ENCODE data around the gene MYADM. TPM values are rescaled to one million over a fixed set of nuclear protein-coding genes. Genes with fewer than 3 reads are reported as not detected.

The MYADM gene
- total and polyA plus RNA-seq, 3 experiments from 2014 or later = 44.2 to 77.8 (median 47.8) TPM

- CTCF ChIA-PET = interaction anchor here (0.6 kb wide), 1 partner anchor 106 kb away, joined by 3 read pairs; no protein-coding TSS in a partner anchor
- peaks cover 32% of the 10 kb centered on the region for H3K27me3 ChIP-seq (ENCODE audit: insufficient read depth, low read length, poor library complexity, severe bottlenecking)
- Mint-ChIP-seq H3K27me3 (peaks cover 32 to 71% of the 10 kb centered on the region in 2 donors), H3K4me3 (peak overlapping the region in 1 of 7 donors; percentile 5), H3K4me1 (peaks cover 29 to 48% (median 35%) of the 10 kb centered on the region in 3 donors), H3K36me3 (peaks cover 0 to 2% (median 0%) of the 10 kb centered on the region in 3 donors), H3K9me3 (peaks cover 0 to 3% (median 0%) of the 10 kb centered on the region in 5 donors), H3K27ac (peak overlapping the region in 1 of 8 donors; percentile 18)
- no peak overlapping the region for H3K4me3 ChIP-seq (ENCODE audit: low read length)
- H3K4me1 ChIP-seq (ENCODE audit: insufficient read depth, low read length) = peaks cover 18% of the 10 kb centered on the region
- DNase-seq = no peak
- POLR2A ChIA-PET = no interaction called here
- no peak overlapping the region for H3K27ac ChIP-seq (ENCODE audit: low read depth, low read length)
- H3K9me3 ChIP-seq (ENCODE audit: low read length) = no peaks in the 10 kb centered on the region
- H3K36me3 ChIP-seq (ENCODE audit: insufficient read depth, low read length) = no peaks in the 10 kb centered on the region
Measured at GRCh38 chr19:53904909-53905308, 37.2 kb downstream of the MYADM start.

- Mint-ChIP-seq H3K9me3 (peaks cover 0 to 3% (median 2%) of the 10 kb centered on the region in 5 donors), H3K27me3 (peaks cover 41 to 72% of the 10 kb centered on the region in 2 donors), H3K27ac (peak overlapping the region in 2 of 8 donors; percentile 50 to 77), H3K4me1 (peaks cover 33 to 53% (median 36%) of the 10 kb centered on the region in 3 donors), H3K36me3 (peaks cover 0 to 2% (median 0%) of the 10 kb centered on the region in 3 donors), H3K4me3 (peak overlapping the region in 1 of 7 donors; percentile 53)
- H3K4me1 ChIP-seq (ENCODE audit: insufficient read depth, low read length) = peaks cover 18% of the 10 kb centered on the region
- DNase-seq = no peak
- H3K36me3 ChIP-seq (ENCODE audit: insufficient read depth, low read length) = no peaks in the 10 kb centered on the region
- no peak overlapping the region for H3K4me3 ChIP-seq (ENCODE audit: low read length)
- POLR2A ChIA-PET = no interaction called here
- CTCF ChIA-PET = no interaction called here
- no peaks in the 10 kb centered on the region for H3K9me3 ChIP-seq (ENCODE audit: low read length)
- H3K27me3 ChIP-seq (ENCODE audit: insufficient read depth, low read length, poor library complexity, severe bottlenecking) = peaks cover 32% of the 10 kb centered on the region
- H3K27ac ChIP-seq (ENCODE audit: low read depth, low read length) = no peak overlapping the region
Measured at GRCh38 chr19:53905787-53906186, 38.1 kb downstream of the MYADM start.

- peaks cover 32% of the 10 kb centered on the region for H3K27me3 ChIP-seq (ENCODE audit: insufficient read depth, low read length, poor library complexity, severe bottlenecking)
Measured at GRCh38 chr19:53906211-53907192, 38.8 kb downstream of the MYADM start.

GRCh38 chr19:53907193-53907581 is 39.5 kb downstream of the MYADM start:
- no peaks in the 10 kb centered on the region for H3K9me3 ChIP-seq (ENCODE audit: low read length)
- ChIA-PET CTCF (interaction anchor here (0.6 to 1.0 kb wide), 2 partner anchors 15 to 25 kb away, joined by 3 to 4 read pairs; partner anchors contain the start of gene PRKCG), POLR2A (no interaction called here)
- H3K36me3 ChIP-seq (ENCODE audit: insufficient read depth, low read length) = no peaks in the 10 kb centered on the region
- peak overlapping the region in 3 of 7 donors; percentile 41 to 57 (median 49) for H3K4me3 Mint-ChIP-seq
- H3K27me3 Mint-ChIP-seq = peaks cover 54 to 80% of the 10 kb centered on the region in 2 donors
- no peak overlapping the region for H3K27ac ChIP-seq (ENCODE audit: low read depth, low read length)
- H3K9me3 Mint-ChIP-seq = peaks cover 0 to 3% (median 0%) of the 10 kb centered on the region in 5 donors
- no peak overlapping the region for H3K4me3 ChIP-seq (ENCODE audit: low read length)
- peaks cover 0 to 2% (median 0%) of the 10 kb centered on the region in 3 donors for H3K36me3 Mint-ChIP-seq
- H3K27ac Mint-ChIP-seq = peak overlapping the region in 2 of 8 donors; percentile 57 to 66
- H3K4me1 ChIP-seq (ENCODE audit: insufficient read depth, low read length) = peaks cover 18% of the 10 kb centered on the region
- H3K27me3 ChIP-seq (ENCODE audit: insufficient read depth, low read length, poor library complexity, severe bottlenecking) = peaks cover 35% of the 10 kb centered on the region
- no peak for DNase-seq
- H3K4me1 Mint-ChIP-seq = peaks cover 33 to 53% (median 36%) of the 10 kb centered on the region in 3 donors

More at GRCh38 chr19:53906211-53907192, 38.8 kb downstream of the MYADM start:
- H3K4me3 Mint-ChIP-seq = peak overlapping the region in 3 of 7 donors; percentile 49 to 55 (median 49)
- H3K4me1 Mint-ChIP-seq = peaks cover 33 to 53% (median 36%) of the 10 kb centered on the region in 3 donors
- CTCF ChIA-PET = interaction anchor here (0.6 to 1.0 kb wide), 2 partner anchors 15 to 24 kb away, joined by 3 to 4 read pairs; partner anchors contain the start of gene PRKCG
- peaks cover 0 to 3% (median 2%) of the 10 kb centered on the region in 5 donors for H3K9me3 Mint-ChIP-seq
- no peaks in the 10 kb centered on the region for H3K9me3 ChIP-seq (ENCODE audit: low read length)
- H3K36me3 Mint-ChIP-seq = peaks cover 0 to 2% (median 0%) of the 10 kb centered on the region in 3 donors
- POLR2A ChIA-PET = no interaction called here
- peaks cover 47 to 73% of the 10 kb centered on the region in 2 donors for H3K27me3 Mint-ChIP-seq
- no peak overlapping the region for H3K4me3 ChIP-seq (ENCODE audit: low read length)
- H3K27ac Mint-ChIP-seq = peak overlapping the region in 3 of 8 donors; percentile 37 to 66 (median 50)
- no peaks in the 10 kb centered on the region for H3K36me3 ChIP-seq (ENCODE audit: insufficient read depth, low read length)
- no peak overlapping the region for H3K27ac ChIP-seq (ENCODE audit: low read depth, low read length)
- DNase-seq = peak; percentile 54 to 69 (median 62)
- H3K4me1 ChIP-seq (ENCODE audit: insufficient read depth, low read length) = peaks cover 18% of the 10 kb centered on the region

GRCh38 chr19:53907690-53908089 is 40.0 kb downstream of the MYADM start:
- H3K36me3 ChIP-seq (ENCODE audit: insufficient read depth, low read length) = no peaks in the 10 kb centered on the region
- H3K27me3 Mint-ChIP-seq = peaks cover 58 to 81% of the 10 kb centered on the region in 2 donors
- H3K27me3 ChIP-seq (ENCODE audit: insufficient read depth, low read length, poor library complexity, severe bottlenecking) = peaks cover 36% of the 10 kb centered on the region
- CTCF ChIA-PET = interaction anchor here (1.0 kb wide), 1 partner anchor 16 kb away, joined by 3 read pairs; no protein-coding TSS in a partner anchor
- H3K9me3 Mint-ChIP-seq = peaks cover 0 to 3% (median 0%) of the 10 kb centered on the region in 5 donors
- POLR2A ChIA-PET = no interaction called here
- peak overlapping the region in 2 of 8 donors; percentile 21 to 57 for H3K27ac Mint-ChIP-seq
- peaks cover 0 to 2% (median 0%) of the 10 kb centered on the region in 3 donors for H3K36me3 Mint-ChIP-seq
- DNase-seq = no peak
- no peaks in the 10 kb centered on the region for H3K9me3 ChIP-seq (ENCODE audit: low read length)
- no peak overlapping the region for H3K27ac ChIP-seq (ENCODE audit: low read depth, low read length)
- H3K4me3 ChIP-seq (ENCODE audit: low read length) = no peak overlapping the region
- peaks cover 18% of the 10 kb centered on the region for H3K4me1 ChIP-seq (ENCODE audit: insufficient read depth, low read length)
- peaks cover 33 to 53% (median 36%) of the 10 kb centered on the region in 3 donors for H3K4me1 Mint-ChIP-seq
- H3K4me3 Mint-ChIP-seq = peak overlapping the region; percentile 16 to 75 (median 41)

- CTCF ChIA-PET = no interaction called here
- H3K4me1 Mint-ChIP-seq = peaks cover 33 to 49% (median 36%) of the 10 kb centered on the region in 3 donors
Measured at GRCh38 chr19:53908106-53908934, 40.6 kb downstream of the MYADM start.

GRCh38 chr19:53908935-53909415 is 41.3 kb downstream of the MYADM start, which contains the start of gene CACNG7:
TSS of gene CACNG7 (plus strand) at chr19:53909278. CDS start at chr19:53912832, 3,554 bp downstream.
- ChIA-PET CTCF (no interaction called here), POLR2A (no interaction called here)
- Histone ChIP-seq H3K4me3 (ENCODE audit: low read length) (no peak within 1 kb of the TSS), H3K9me3 (ENCODE audit: low read length) (no peaks in the 10 kb centered on the region), H3K4me1 (ENCODE audit: insufficient read depth, low read length) (peaks cover 18% of the 10 kb centered on the region), H3K27ac (ENCODE audit: low read depth, low read length) (no peak within 1 kb of the TSS), H3K27me3 (ENCODE audit: insufficient read depth, low read length, poor library complexity, severe bottlenecking) (peaks cover 36% of the 10 kb centered on the region), H3K36me3 (ENCODE audit: insufficient read depth, low read length) (no peaks in the 10 kb centered on the region)
- no peak for DNase-seq
- Mint-ChIP-seq H3K4me1 (peaks cover 33 to 49% (median 36%) of the 10 kb centered on the region in 3 donors), H3K27ac (peak within 1 kb of the TSS in 2 of 8 donors; percentile 35 to 91), H3K27me3 (peaks cover 56 to 77% of the 10 kb centered on the region in 2 donors), H3K36me3 (peaks cover 0 to 2% (median 0%) of the 10 kb centered on the region in 3 donors), H3K4me3 (peak within 1 kb of the TSS; percentile 27 to 67 (median 54)), H3K9me3 (peaks cover 0 to 3% (median 0%) of the 10 kb centered on the region in 5 donors)

More at GRCh38 chr19:53908106-53908934, 40.6 kb downstream of the MYADM start:
- peaks cover 18% of the 10 kb centered on the region for H3K4me1 ChIP-seq (ENCODE audit: insufficient read depth, low read length)
- Mint-ChIP-seq H3K9me3 (peaks cover 0 to 3% (median 0%) of the 10 kb centered on the region in 5 donors), H3K27ac (peak overlapping the region in 2 of 8 donors; percentile 35 to 91), H3K4me3 (peak overlapping the region; percentile 46 to 75 (median 56)), H3K27me3 (peaks cover 56 to 76% of the 10 kb centered on the region in 2 donors), H3K36me3 (peaks cover 0 to 2% (median 0%) of the 10 kb centered on the region in 3 donors)
- POLR2A ChIA-PET = no interaction called here
- no peak overlapping the region for H3K4me3 ChIP-seq (ENCODE audit: low read length)
- H3K27me3 ChIP-seq (ENCODE audit: insufficient read depth, low read length, poor library complexity, severe bottlenecking) = peaks cover 36% of the 10 kb centered on the region
- no peak overlapping the region for H3K27ac ChIP-seq (ENCODE audit: low read depth, low read length)
- no peaks in the 10 kb centered on the region for H3K36me3 ChIP-seq (ENCODE audit: insufficient read depth, low read length)
- DNase-seq = peak in 1 of 5 donors; percentile 21
- no peaks in the 10 kb centered on the region for H3K9me3 ChIP-seq (ENCODE audit: low read length)

All from CD8-positive, alpha-beta memory T cell (primary cell).